Adrenal gland (tissue), 12 donors: ENCODE measurements around the gene VSTM2L. TPM values are rescaled to one million over a fixed set of nuclear protein-coding genes. Genes with fewer than 3 reads are reported as not detected.

ENCODE experiments used
- DNase-seq, 7 donors: peaks; one replicate each; pipeline ENCODE4 v3.0.0-alpha.2; 2019 to 2020
- H3K27ac ChIP-seq, 5 donors: fragments of 200-600 bp; sonication (generic) in 4 of 5; 1 replicate in 3 of 5; 2 replicates in 2 of 5; pipeline versions ENCODE4 v1.5.1 to v1.8.0; 2016 to 2020; ENCODE audit warnings: mild to moderate bottlenecking in 1 of 5
- H3K27me3 ChIP-seq: fragments of 200-600 bp; 2 replicates; pipeline ENCODE4 v1.8.0; 2021
- H3K36me3 ChIP-seq, 2 donors: fragments of 200-600 bp; replicated peaks in 1 of 2; 1 replicate in 1 of 2; 2 replicates in 1 of 2; pipeline versions ENCODE4 v1.5.1 to v1.8.0; 2018 to 2022
- H3K4me1 ChIP-seq, 2 donors: fragments of 200-600 bp; replicated peaks in 1 of 2; 1 replicate in 1 of 2; 2 replicates in 1 of 2; pipeline versions ENCODE4 v1.5.1 to v1.8.0; 2018 to 2021
- H3K4me3 ChIP-seq, 4 donors: fragments of 200-600 bp; sonication (generic) in 3 of 4; one replicate each; pipeline ENCODE4 v1.5.1; 2016 to 2018
- H3K9me3 ChIP-seq, 3 donors: fragments of 200-600 bp; sonication (generic) in 1 of 3; replicated peaks in 1 of 3; 1 replicate in 2 of 3; 2 replicates in 1 of 3; pipeline versions ENCODE4 v1.5.1 to v1.8.0; 2016 to 2021
- CTCF ChIP-seq, 6 experiments: fragments of 450-650 bp in 4 of 6; fragments of 200-600 bp in 2 of 6; sonication (generic) in 1 of 6; IDR thresholded peaks; 1 replicate in 5 of 6; 2 replicates in 1 of 6; pipeline versions ENCODE4 v1.5.1 to v1.8.0; 2016 to 2021; ENCODE audit warnings: antibody characterized with exemption in 6 of 6, mild to moderate bottlenecking in 2 of 6, moderate library complexity in 1 of 6
- POLR2A ChIP-seq, 2 donors: fragments of 450-650 bp; IDR thresholded peaks; one replicate each; pipeline ENCODE4 v1.6.1; 2017; ENCODE audit warnings: antibody characterized with exemption in 2 of 2, mild to moderate bottlenecking in 2 of 2, moderate library complexity in 1 of 2
- WGBS, 4 donors: extraction: QIAGEN DNeasy Blood & Tissue Kit in 2 of 4; methylation state at CpG; one replicate each; pipeline versions ENCODE4 v1.1.5 to v1.1.7; 2013 to 2017; 5-methylcytosine and 5-hydroxymethylcytosine counted together
- intact Hi-C, 2 donors: fragments of 100-400 bp; cut with DNase I; formaldehyde crosslinking; loops; one replicate each; pipeline versions ENCODE4 v1.14.1 to v1.15.0; 2022 to 2023
- polyA plus RNA-seq, 3 donors: library from polyadenylated mRNA; stranded (reverse); fragments of 200-250 nt in 2 of 3; fragments of 350-450 nt in 1 of 3; fragmentation: Illumina TruSeq in 1 of 3; extraction: RNeasy Lipid Tissue Mini Kit (QIAGEN cat#74804) in 1 of 3; gene quantifications; one replicate each; pipeline ENCODE4 v1.2.3, GENCODE V29; 2013 to 2014
- total RNA-seq, 9 donors: library from RNA; depleted of rRNA in 4 of 9; stranded (reverse); fragments of >200 nt in 4 of 9; fragments of 120-200 nt in 1 of 9; fragmentation: NEBNext Ultra II Directional in 1 of 9; extraction: Animal tissue kit (Norgen Biotek cat#: 25700) in 1 of 9; gene quantifications; one replicate each; pipeline versions ENCODE4 v1.1.0 to v1.2.4, GENCODE V29; 2013 to 2023
- donor health status: healthy with polysubstance abuse.
- donor health status: Bipolar disorder and iron deficiency.
- donor health status: DM: yes; HTN: yes; CAD: no.
- donor health status: DM: no; HTN: no; CAD: no.
- donor health status: DM: no; HTN: no; CAD: no.
- donor health status: DM: yes; HTN: yes; CAD: no.

Gene VSTM2L
- total and polyA plus RNA-seq, 12 donors, result 0.36 to 21.8 (median 7.4) TPM

GRCh38 chr20:37914672-37915433 is 11.9 kb downstream of the VSTM2L start:
- Histone ChIP-seq H3K36me3 (no peaks in the 10 kb centered on the region), H3K4me1 (peaks cover 0 to 14% of the 10 kb centered on the region in 2 donors), H3K9me3 (no peaks in the 10 kb centered on the region), H3K27ac (peak overlapping the region in 1 of 5 donors; percentile 42), H3K4me3 (peak overlapping the region in 2 of 4 donors; percentile 4 to 27), H3K27me3 (peaks cover 4% of the 10 kb centered on the region)
- 14 to 30% (median 19%) methylated on average over 20 to 34 of the region's 34 CpGs for WGBS, 4 donors
- intact Hi-C loops, result no loop called here
- DNase-seq, result no peak
- TF ChIP-seq POLR2A (IDR thresholded peaks at IDR 0.05), result no peak
- TF ChIP-seq CTCF (IDR thresholded peaks at IDR 0.05), result no peak

GRCh38 chr20:37915434-37915787 is 12.5 kb downstream of the VSTM2L start:
- peaks cover 4% of the 10 kb centered on the region for H3K27me3 ChIP-seq
- 61 to 93% (median 67%) methylated on average over 3 to 10 of the region's 10 CpGs for WGBS, 4 donors
- no peaks in the 10 kb centered on the region for H3K9me3 ChIP-seq
- peaks cover 0 to 14% of the 10 kb centered on the region in 2 donors for H3K4me1 ChIP-seq
- H3K36me3 ChIP-seq, result no peaks in the 10 kb centered on the region
- intact Hi-C loops, result no loop called here
- H3K4me3 ChIP-seq, result peak overlapping the region in 1 of 4 donors; percentile 4
- peak overlapping the region in 1 of 5 donors; percentile 42 for H3K27ac ChIP-seq
- DNase-seq, result no peak
- TF ChIP-seq CTCF (IDR thresholded peaks at IDR 0.05) (no peak), POLR2A (IDR thresholded peaks at IDR 0.05) (no peak)

- Histone ChIP-seq H3K36me3 (no peaks in the 10 kb centered on the region), H3K4me1 (peaks cover 0 to 14% of the 10 kb centered on the region in 2 donors), H3K27me3 (peaks cover 4% of the 10 kb centered on the region), H3K27ac (peak overlapping the region in 1 of 5 donors; percentile 42), H3K9me3 (no peaks in the 10 kb centered on the region), H3K4me3 (no peak overlapping the region)
- WGBS, 4 donors, result 15 to 19% (median 17%) methylated on average over 20 to 21 of the region's 21 CpGs
- TF ChIP-seq POLR2A (IDR thresholded peaks at IDR 0.05), result no peak
- no peak for TF ChIP-seq CTCF (IDR thresholded peaks at IDR 0.05)
- intact Hi-C loops, result no loop called here
- DNase-seq, result peak in 2 of 7 donors; percentile 14 to 65
Observed at GRCh38 chr20:37915800-37916570, 13.1 kb downstream of the VSTM2L start.

GRCh38 chr20:37917461-37917860 is 14.5 kb downstream of the VSTM2L start:
- Histone ChIP-seq H3K9me3 (no peaks in the 10 kb centered on the region), H3K36me3 (no peaks in the 10 kb centered on the region), H3K27ac (no peak overlapping the region), H3K4me1 (peaks cover 0 to 14% of the 10 kb centered on the region in 2 donors), H3K27me3 (peaks cover 4% of the 10 kb centered on the region), H3K4me3 (no peak overlapping the region)
- no peak for DNase-seq
- 67 to 82% (median 71%) methylated on average over 9 to 12 of the region's 12 CpGs for WGBS, 4 donors
- intact Hi-C loops, result no loop called here
- TF ChIP-seq CTCF (IDR thresholded peaks at IDR 0.05), result no peak
- no peak for TF ChIP-seq POLR2A (IDR thresholded peaks at IDR 0.05)
